ENCODE data around the gene CCDC92.

Gene CCDC92

DNA sequence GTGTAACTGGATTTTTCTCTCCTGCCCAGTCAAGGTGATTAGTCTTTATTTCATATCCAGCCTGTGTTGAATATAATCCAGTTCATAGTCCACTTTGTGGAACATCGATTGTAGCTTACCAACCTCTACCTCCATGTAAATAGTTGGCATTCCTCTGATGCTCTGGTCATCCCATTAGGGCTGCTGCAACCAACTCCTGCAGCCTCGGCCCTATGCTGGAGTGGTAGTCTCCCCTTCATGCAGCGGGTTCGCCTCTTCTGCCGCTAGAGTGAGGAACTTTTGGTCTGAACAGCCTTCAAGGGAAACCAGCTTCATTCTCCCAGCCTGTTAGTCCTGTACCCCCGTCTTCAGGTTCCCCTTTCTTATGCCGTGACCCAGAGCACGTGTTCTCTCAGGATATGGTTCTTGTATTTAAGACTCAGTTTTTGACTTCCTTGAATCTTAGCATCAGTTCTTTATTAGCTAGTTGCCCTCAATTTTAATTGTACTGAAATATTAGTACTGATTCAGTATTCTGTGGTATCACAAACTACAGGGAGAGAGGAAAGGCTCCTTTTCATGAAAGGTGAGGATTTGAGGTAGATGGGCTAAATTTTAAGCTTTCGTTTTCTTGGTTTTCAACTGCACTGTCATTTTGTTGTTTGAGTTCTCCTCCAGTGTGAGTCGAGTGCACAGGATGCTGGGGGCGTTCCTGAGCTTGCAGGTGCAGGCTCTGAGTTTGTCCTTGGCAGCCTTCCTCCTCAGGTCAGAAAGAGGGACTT is 33.6 kb upstream of the CCDC92 start:
- Histone ChIP-seq H3K4me3 (ENCODE audit: low read length) (peak overlapping the region; percentile 37), H3F3A (ENCODE audit: control insufficient read depth, insufficient read depth) (no peaks in the 10 kb centered on the region), H3K36me3 (ENCODE audit: control insufficient read depth, low read length) (peaks cover 57% of the 10 kb centered on the region), H3K27me3 (ENCODE audit: control insufficient read depth, low read length) (no peaks in the 10 kb centered on the region), H3K9me3 (ENCODE audit: control insufficient read depth, insufficient read depth, low read length) (no peaks in the 10 kb centered on the region), H3K9me2 (replicated peaks; ENCODE audit: control insufficient read depth, low read length) (no peaks in the 10 kb centered on the region), H3K4me2 (ENCODE audit: low read length) (peak overlapping the region; percentile 32), H3K4me1 (ENCODE audit: control insufficient read depth, low read length) (peaks cover 19% of the 10 kb centered on the region), H4K20me1 (ENCODE audit: control insufficient read depth, insufficient read depth, low read depth, low read length) (no peaks in the 10 kb centered on the region), H3K79me2 (ENCODE audit: control insufficient read depth, low read length) (peaks cover 8% of the 10 kb centered on the region; the same call in 1 of the 2 replicates), H3K27ac (ENCODE audit: low read depth, low read length) (peak overlapping the region; percentile 15; the same call in 1 of the 2 replicates)
- no peak for TF ChIP-seq EZH2phosphoT487 (IDR thresholded peaks at IDR 0.05; ENCODE audit: borderline replicate concordance, low read length)
- TF ChIP-seq, protein P1, sequence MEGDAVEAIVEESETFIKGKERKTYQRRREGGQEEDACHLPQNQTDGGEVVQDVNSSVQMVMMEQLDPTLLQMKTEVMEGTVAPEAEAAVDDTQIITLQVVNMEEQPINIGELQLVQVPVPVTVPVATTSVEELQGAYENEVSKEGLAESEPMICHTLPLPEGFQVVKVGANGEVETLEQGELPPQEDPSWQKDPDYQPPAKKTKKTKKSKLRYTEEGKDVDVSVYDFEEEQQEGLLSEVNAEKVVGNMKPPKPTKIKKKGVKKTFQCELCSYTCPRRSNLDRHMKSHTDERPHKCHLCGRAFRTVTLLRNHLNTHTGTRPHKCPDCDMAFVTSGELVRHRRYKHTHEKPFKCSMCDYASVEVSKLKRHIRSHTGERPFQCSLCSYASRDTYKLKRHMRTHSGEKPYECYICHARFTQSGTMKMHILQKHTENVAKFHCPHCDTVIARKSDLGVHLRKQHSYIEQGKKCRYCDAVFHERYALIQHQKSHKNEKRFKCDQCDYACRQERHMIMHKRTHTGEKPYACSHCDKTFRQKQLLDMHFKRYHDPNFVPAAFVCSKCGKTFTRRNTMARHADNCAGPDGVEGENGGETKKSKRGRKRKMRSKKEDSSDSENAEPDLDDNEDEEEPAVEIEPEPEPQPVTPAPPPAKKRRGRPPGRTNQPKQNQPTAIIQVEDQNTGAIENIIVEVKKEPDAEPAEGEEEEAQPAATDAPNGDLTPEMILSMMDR (IDR thresholded peaks at IDR 0.05; ENCODE audit: low read depth, low read length, poor library complexity, severe bottlenecking): no peak

DNA sequence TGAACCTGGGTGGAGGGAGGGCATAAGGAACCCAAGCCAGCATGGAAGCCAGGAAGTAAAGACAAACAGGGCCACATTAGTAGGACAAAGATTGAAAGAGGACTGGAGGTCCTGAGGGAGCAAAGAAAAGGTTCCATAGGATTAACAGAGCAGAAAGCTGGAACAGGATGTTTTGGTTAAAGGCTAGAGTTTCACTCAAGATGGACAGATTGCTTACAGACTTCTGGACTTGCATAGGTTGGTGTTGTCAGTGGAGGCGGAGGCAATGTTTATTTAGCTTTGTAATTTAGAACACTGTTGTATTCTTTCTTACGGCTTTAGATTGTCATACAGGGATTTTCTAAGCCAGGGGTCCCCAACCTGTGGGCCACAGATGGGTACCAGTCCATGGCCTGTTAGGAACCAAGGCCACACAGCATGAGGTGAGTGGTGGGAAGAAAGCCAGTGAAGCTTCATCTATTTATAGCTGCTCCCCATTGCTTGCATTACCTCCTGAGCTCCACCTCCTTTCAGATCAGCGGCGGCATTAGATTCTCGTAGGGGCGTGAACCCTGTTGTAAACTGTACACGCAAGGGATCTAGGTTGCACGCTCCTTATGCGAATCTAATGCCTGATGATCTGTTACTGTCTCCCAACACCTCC is 31.7 kb upstream of the CCDC92 start:
- Histone ChIP-seq H3K9me3 (ENCODE audit: control insufficient read depth, insufficient read depth, low read length) (no peaks in the 10 kb centered on the region), H3K4me2 (ENCODE audit: low read length) (no peak overlapping the region), H3K36me3 (ENCODE audit: control insufficient read depth, low read length) (peaks cover 56% of the 10 kb centered on the region), H3K27ac (ENCODE audit: low read depth, low read length) (no peak overlapping the region), H3F3A (ENCODE audit: control insufficient read depth, insufficient read depth) (no peaks in the 10 kb centered on the region), H3K9me2 (replicated peaks; ENCODE audit: control insufficient read depth, low read length) (no peaks in the 10 kb centered on the region), H3K4me3 (ENCODE audit: low read length) (no peak overlapping the region), H4K20me1 (ENCODE audit: control insufficient read depth, insufficient read depth, low read depth, low read length) (no peaks in the 10 kb centered on the region), H3K27me3 (ENCODE audit: control insufficient read depth, low read length) (no peaks in the 10 kb centered on the region), H3K4me1 (ENCODE audit: control insufficient read depth, low read length) (peaks cover 19% of the 10 kb centered on the region), H3K79me2 (ENCODE audit: control insufficient read depth, low read length) (peaks cover 8% of the 10 kb centered on the region; the same call in 1 of the 2 replicates)
- no peak for TF ChIP-seq EZH2phosphoT487 (IDR thresholded peaks at IDR 0.05; ENCODE audit: borderline replicate concordance, low read length)
- TF ChIP-seq, protein P1 (IDR thresholded peaks at IDR 0.05; ENCODE audit: low read depth, low read length, poor library complexity, severe bottlenecking): no peak

DNA sequence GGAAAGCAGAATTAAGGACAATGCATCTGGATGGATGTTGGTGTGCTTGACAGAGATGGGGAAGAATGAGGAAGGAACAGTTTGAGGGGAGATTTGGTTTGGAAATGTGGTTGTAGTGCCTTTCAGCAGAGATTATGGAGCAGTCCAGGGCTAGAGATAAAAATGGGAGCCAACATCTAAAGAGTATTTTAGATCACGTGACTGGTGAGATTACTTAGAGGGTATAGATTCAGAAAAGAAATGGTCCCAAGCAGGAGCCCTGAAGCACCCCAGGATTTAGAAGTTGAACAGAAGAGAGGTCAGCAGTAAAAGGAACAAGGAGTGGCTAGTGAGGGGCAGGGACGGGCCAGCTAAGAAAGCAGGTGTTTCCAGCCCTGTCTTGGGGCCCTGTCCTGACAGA is 30.0 kb upstream of the CCDC92 start:
- Histone ChIP-seq H3K4me1 (ENCODE audit: control insufficient read depth, low read length) (peaks cover 19% of the 10 kb centered on the region), H3F3A (ENCODE audit: control insufficient read depth, insufficient read depth) (no peaks in the 10 kb centered on the region), H4K20me1 (ENCODE audit: control insufficient read depth, insufficient read depth, low read depth, low read length) (no peaks in the 10 kb centered on the region), H3K9me3 (ENCODE audit: control insufficient read depth, insufficient read depth, low read length) (no peaks in the 10 kb centered on the region), H3K27ac (ENCODE audit: low read depth, low read length) (no peak overlapping the region), H3K36me3 (ENCODE audit: control insufficient read depth, low read length) (peaks cover 59% of the 10 kb centered on the region), H3K9me2 (replicated peaks; ENCODE audit: control insufficient read depth, low read length) (no peaks in the 10 kb centered on the region), H3K79me2 (ENCODE audit: control insufficient read depth, low read length) (peaks cover 5% of the 10 kb centered on the region; the same call in 1 of the 2 replicates), H3K4me3 (ENCODE audit: low read length) (no peak overlapping the region), H3K4me2 (ENCODE audit: low read length) (no peak overlapping the region), H3K27me3 (ENCODE audit: control insufficient read depth, low read length) (no peaks in the 10 kb centered on the region)
- no peak for TF ChIP-seq EZH2phosphoT487 (IDR thresholded peaks at IDR 0.05; ENCODE audit: borderline replicate concordance, low read length)
- TF ChIP-seq, protein P1 (IDR thresholded peaks at IDR 0.05; ENCODE audit: low read depth, low read length, poor library complexity, severe bottlenecking): no peak
